Measurements from ENCODE around the gene ANKMY2.

DNA sequence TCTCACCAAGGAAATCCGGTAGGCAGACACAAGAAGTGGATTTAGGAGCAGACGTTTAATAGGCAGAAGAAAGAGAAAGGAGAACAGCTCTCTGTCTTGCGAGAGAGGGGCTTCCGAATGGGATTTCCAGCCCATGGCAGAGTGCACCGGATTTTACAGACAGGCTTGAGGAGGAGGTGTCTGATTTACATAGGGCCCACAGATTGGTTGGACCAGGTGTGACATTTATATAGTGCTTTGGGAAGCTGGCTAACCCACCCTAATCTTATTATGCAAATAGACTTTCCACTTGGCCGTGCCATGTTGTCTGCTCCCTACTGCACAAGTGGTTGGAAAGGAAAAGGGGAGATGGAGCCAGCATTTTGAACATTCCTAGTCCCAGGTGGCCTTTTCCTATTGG is 57.8 kb downstream of the ANKMY2 start:
- TF ChIP-seq, protein P1, sequence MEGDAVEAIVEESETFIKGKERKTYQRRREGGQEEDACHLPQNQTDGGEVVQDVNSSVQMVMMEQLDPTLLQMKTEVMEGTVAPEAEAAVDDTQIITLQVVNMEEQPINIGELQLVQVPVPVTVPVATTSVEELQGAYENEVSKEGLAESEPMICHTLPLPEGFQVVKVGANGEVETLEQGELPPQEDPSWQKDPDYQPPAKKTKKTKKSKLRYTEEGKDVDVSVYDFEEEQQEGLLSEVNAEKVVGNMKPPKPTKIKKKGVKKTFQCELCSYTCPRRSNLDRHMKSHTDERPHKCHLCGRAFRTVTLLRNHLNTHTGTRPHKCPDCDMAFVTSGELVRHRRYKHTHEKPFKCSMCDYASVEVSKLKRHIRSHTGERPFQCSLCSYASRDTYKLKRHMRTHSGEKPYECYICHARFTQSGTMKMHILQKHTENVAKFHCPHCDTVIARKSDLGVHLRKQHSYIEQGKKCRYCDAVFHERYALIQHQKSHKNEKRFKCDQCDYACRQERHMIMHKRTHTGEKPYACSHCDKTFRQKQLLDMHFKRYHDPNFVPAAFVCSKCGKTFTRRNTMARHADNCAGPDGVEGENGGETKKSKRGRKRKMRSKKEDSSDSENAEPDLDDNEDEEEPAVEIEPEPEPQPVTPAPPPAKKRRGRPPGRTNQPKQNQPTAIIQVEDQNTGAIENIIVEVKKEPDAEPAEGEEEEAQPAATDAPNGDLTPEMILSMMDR (conservative IDR thresholded peaks at IDR 0.05) = no peak
- TF ChIP-seq EZH2 (IDR thresholded peaks at IDR 0.05; ENCODE audit: low read depth) = no peak
